GM12878 (cell line): Measurements from ENCODE around the gene DNAH11.

Source experiments
- CHD2 ChIP-seq: IDR thresholded peaks from 2 replicates; pipeline ENCODE4 v1.6.1; 2011; ENCODE audit warnings: low read depth, low read length, improper control_type of control experiment, borderline replicate concordance
- CREB1 ChIP-seq: IDR thresholded peaks from 2 replicates; pipeline ENCODE4 v1.6.1; 2012; ENCODE audit warnings: low read depth, mild to moderate bottlenecking, inconsistent platforms
- CTCF ChIP-seq, 3 experiments: IDR thresholded peaks in 2 of 3; conservative IDR thresholded peaks in 1 of 3; 2 replicates each; pipeline ENCODE4 v1.5.1; 2011; ENCODE audit warnings: low read depth in 3 of 3, low read length in 3 of 3, mild to moderate bottlenecking in 3 of 3, control low read depth in 2 of 3, moderate library complexity in 2 of 3, inconsistent platforms in 1 of 3, mixed read lengths in 1 of 3; ENCODE audit not compliant: control insufficient read depth in 2 of 3, insufficient read depth in 1 of 3; ENCODE audit errors: extremely low read depth in 1 of 3
- EZH2 ChIP-seq: IDR thresholded peaks from 2 replicates; pipeline ENCODE4 v1.6.1; 2012; ENCODE audit warnings: low read depth, mild to moderate bottlenecking, control low read depth, inconsistent platforms, low read length, borderline replicate concordance; ENCODE audit not compliant: control insufficient read depth
- NBN ChIP-seq: fragments of 450-650 bp; IDR thresholded peaks from 2 replicates; pipeline ENCODE4 v1.6.1; 2016
- POLR2A ChIP-seq: IDR thresholded peaks from 2 replicates; pipeline ENCODE4 v1.6.1; 2011; ENCODE audit warnings: low read depth, mild to moderate bottlenecking, low read length
- RELA ChIP-seq: fragments of 450-650 bp; IDR thresholded peaks from 2 replicates; pipeline ENCODE4 v1.8.0; 2014; ENCODE audit warnings: borderline replicate concordance; ENCODE audit not compliant: partially characterized antibody
- SIX5 ChIP-seq: IDR thresholded peaks from 2 replicates; pipeline ENCODE4 v1.6.1; 2011; ENCODE audit warnings: mild to moderate bottlenecking, low read depth, low read length, moderate library complexity; ENCODE audit not compliant: severe bottlenecking
- SUZ12 ChIP-seq: fragments of 200-600 bp; sonication (generic); IDR thresholded peaks from one replicate; pipeline ENCODE4 v1.6.1; 2018; ENCODE audit warnings: antibody characterized with exemption, mild to moderate bottlenecking; ENCODE audit not compliant: unreplicated experiment
- TCF3 ChIP-seq: IDR thresholded peaks from 2 replicates; pipeline ENCODE4 v1.6.1; 2012; ENCODE audit warnings: low read depth, mild to moderate bottlenecking, low read length, borderline replicate concordance; ENCODE audit not compliant: insufficient read depth

GRCh38 chr7:21916629-21917028 is 373.8 kb downstream of the DNAH11 start:
- TF ChIP-seq CTCF (IDR thresholded peaks at IDR 0.05 in 2 of 3, conservative IDR thresholded peaks at IDR 0.05 in 1 of 3; ENCODE audit: control insufficient read depth in 2 of 3, extremely low read depth in 1 of 3, insufficient read depth in 1 of 3, low read depth in 3 of 3, low read length in 3 of 3) (no peak), POLR2A (no peak), CHD2 (no peak), RELA (no peak), EZH2 (no peak), NBN (no peak), CREB1 (no peak), TCF3 (no peak), SIX5 (no peak), SUZ12 (no peak)
